ENCODE data around the gene CATSPER4.
"Not testable (repeated sequence)": the region's sequence is repeated elsewhere in the genome, so short reads cannot be mapped to it uniquely, and the experiment has no call there.

CATSPER4 gene

GRCh38 chr1:26197301-26197700 is 6.9 kb downstream of the CATSPER4 start:
- no peak for DNase-seq

- no peak for DNase-seq
Observed at GRCh38 chr1:26197813-26198212, 7.4 kb downstream of the CATSPER4 start.

GRCh38 chr1:26200413-26200812 is 10.0 kb downstream of the CATSPER4 start:
- DNase-seq = no peak

- DNase-seq = no peak
Observed at GRCh38 chr1:26203642-26204318, 13.4 kb downstream of the CATSPER4 start.

- DNase-seq = no peak
Observed at GRCh38 chr1:26210147-26210870, 19.9 kb downstream of the CATSPER4 start.

- no peak for DNase-seq
Observed at GRCh38 chr1:26212726-26213125, 22.3 kb downstream of the CATSPER4 start.

GRCh38 chr1:26213335-26213905 is 23.0 kb downstream of the CATSPER4 start:
- no peak for DNase-seq

- no peak for DNase-seq
Observed at GRCh38 chr1:26215246-26215645, 24.8 kb downstream of the CATSPER4 start.

GRCh38 chr1:26218906-26219494 is 28.6 kb downstream of the CATSPER4 start:
- no peak for DNase-seq

GRCh38 chr1:26220199-26220912 is 30.0 kb downstream of the CATSPER4 start:
- DNase-seq = no peak

- DNase-seq = no peak
Observed at GRCh38 chr1:26221094-26221493, 30.7 kb downstream of the CATSPER4 start.

GRCh38 chr1:26224606-26225005 is 34.2 kb downstream of the CATSPER4 start:
- no peak for DNase-seq

GRCh38 chr1:26225033-26225831 is 34.8 kb downstream of the CATSPER4 start:
- peak; percentile 46 for DNase-seq

- DNase-seq = not testable (repeated sequence)
Observed at GRCh38 chr1:26230682-26231081, 40.3 kb downstream of the CATSPER4 start.

GRCh38 chr1:26233903-26234643 is 43.7 kb downstream of the CATSPER4 start, which contains the start of gene CEP85:
Gene CEP85 (plus strand): TSS chr1:26234200. CDS start chr1:26239784, 5,584 bp downstream.
- DNase-seq = peak; percentile 99

GRCh38 chr1:26234644-26235370 is 44.4 kb downstream of the CATSPER4 start:
- peak; percentile 11 for DNase-seq

GRCh38 chr1:26237230-26237966 is 47.0 kb downstream of the CATSPER4 start:
- DNase-seq = no peak

- DNase-seq = no peak
Observed at GRCh38 chr1:26239936-26240335, 49.5 kb downstream of the CATSPER4 start.
